Measurements from ENCODE around the gene IL27RA. TPM values are rescaled to one million over a fixed set of nuclear protein-coding genes. Genes with fewer than 3 reads are reported as not detected.

The IL27RA gene
- total RNA-seq, 4 donors from 2014 or later: 0.85 to 7.4 (median 2.0) TPM

- H3K27ac ChIP-seq: peak overlapping the region in 3 of 4 donors; percentile 91 to 96 (median 96)
- no peak for TF ChIP-seq CTCF (IDR thresholded peaks at IDR 0.05)
- no peak for TF ChIP-seq POLR2A (IDR thresholded peaks at IDR 0.05)
- peaks cover 0 to 64% (median 30%) of the 10 kb centered on the region in 4 donors for H3K4me1 ChIP-seq
- H3K9me3 ChIP-seq: no peaks in the 10 kb centered on the region
- peak in 2 of 3 donors; percentile 81 for DNase-seq
- H3K36me3 ChIP-seq: peaks cover 0 to 19% (median 0%) of the 10 kb centered on the region in 3 donors
- H3K4me3 ChIP-seq: no peak overlapping the region
- no peaks in the 10 kb centered on the region for H3K27me3 ChIP-seq
Observed at GRCh38 chr19:13984875-13985741, 46.5 kb upstream of the IL27RA start.

- peaks cover 0 to 64% (median 30%) of the 10 kb centered on the region in 4 donors for H3K4me1 ChIP-seq
- DNase-seq: peak in 1 of 3 donors; percentile 55
Observed at GRCh38 chr19:13985771-13986347, 45.7 kb upstream of the IL27RA start.

GRCh38 chr19:13986348-13986904, 45.1 kb upstream of the IL27RA start:
- TF ChIP-seq CTCF (IDR thresholded peaks at IDR 0.05) (no peak), POLR2A (IDR thresholded peaks at IDR 0.05) (peak in 1 of 2 donors; percentile 28)
- Histone ChIP-seq H3K27ac (peak overlapping the region; percentile 86 to 96 (median 94)), H3K36me3 (peaks cover 0 to 26% (median 0%) of the 10 kb centered on the region in 3 donors), H3K9me3 (no peaks in the 10 kb centered on the region), H3K27me3 (no peaks in the 10 kb centered on the region), H3K4me1 (peaks cover 0 to 64% (median 30%) of the 10 kb centered on the region in 4 donors), H3K4me3 (peak overlapping the region in 3 of 4 donors; percentile 15 to 26 (median 16))
- peak; percentile 77 to 99 (median 98) for DNase-seq

More at GRCh38 chr19:13985771-13986347, 45.7 kb upstream of the IL27RA start:
- Histone ChIP-seq H3K9me3 (no peaks in the 10 kb centered on the region), H3K27me3 (no peaks in the 10 kb centered on the region), H3K27ac (peak overlapping the region; percentile 86 to 96 (median 94)), H3K4me3 (peak overlapping the region in 3 of 4 donors; percentile 15 to 26 (median 16)), H3K36me3 (peaks cover 0 to 20% (median 0%) of the 10 kb centered on the region in 3 donors)
- TF ChIP-seq CTCF (IDR thresholded peaks at IDR 0.05) (no peak), POLR2A (IDR thresholded peaks at IDR 0.05) (no peak)

- no peaks in the 10 kb centered on the region for H3K9me3 ChIP-seq
- DNase-seq: no peak
- H3K36me3 ChIP-seq: peaks cover 0 to 30% (median 0%) of the 10 kb centered on the region in 3 donors
- H3K4me1 ChIP-seq: peaks cover 0 to 58% (median 26%) of the 10 kb centered on the region in 4 donors
- H3K27me3 ChIP-seq: no peaks in the 10 kb centered on the region
- no peak for TF ChIP-seq POLR2A (IDR thresholded peaks at IDR 0.05)
- TF ChIP-seq CTCF (IDR thresholded peaks at IDR 0.05): no peak
- H3K27ac ChIP-seq: peak overlapping the region; percentile 86 to 96 (median 94)
- peak overlapping the region in 2 of 4 donors; percentile 16 to 26 for H3K4me3 ChIP-seq
Observed at GRCh38 chr19:13987101-13987890, 44.3 kb upstream of the IL27RA start.

GRCh38 chr19:13989487-13989886, 42.1 kb upstream of the IL27RA start:
- no peaks in the 10 kb centered on the region for H3K27me3 ChIP-seq

More at GRCh38 chr19:13989487-13989886, 42.1 kb upstream of the IL27RA start:
- TF ChIP-seq CTCF (IDR thresholded peaks at IDR 0.05) (no peak), POLR2A (IDR thresholded peaks at IDR 0.05) (no peak)
- Histone ChIP-seq H3K4me3 (no peak overlapping the region), H3K9me3 (no peaks in the 10 kb centered on the region), H3K4me1 (peaks cover 0 to 38% (median 21%) of the 10 kb centered on the region in 4 donors), H3K27ac (no peak overlapping the region), H3K36me3 (peaks cover 0 to 33% (median 0%) of the 10 kb centered on the region in 3 donors)
- DNase-seq: no peak

Measured in Peyer's patch (tissue), 4 donors.